GM12878 (cell line): ENCODE results near the gene MIGA2. TPM values are rescaled to one million over a fixed set of nuclear protein-coding genes. Genes with fewer than 3 reads are reported as not detected.

Source experiments
- ATAC-seq: fragments of 200-7000 bp; cut with Tn5 transposase; 3 replicates; pipeline ENCODE4 v1.9.1; 2020; ENCODE audit warnings: mild to moderate bottlenecking, moderate library complexity
- BruUV-seq: library from RNA; stranded (reverse); fragments of 400-500 nt; replicated peaks from 2 replicates; lab custom pipeline; 2021; lab: Mats Ljungman, UMichigan
- CTCF ChIA-PET: fragments of 300-600 bp; sonication (Branson Sonifier 250); formaldehyde crosslinking; extraction: SDS; loops from one replicate; lab custom pipeline; 2021; ENCODE audit warnings: inconsistent platforms; lab: Yijun Ruan, JAX
- POLR2A ChIA-PET: fragments of 350-600 bp; formaldehyde crosslinking; extraction: SDS; loops from one replicate; lab custom pipeline; 2021; ENCODE audit warnings: inconsistent platforms; lab: Charles Lee
- RAD21 ChIA-PET: fragments of 300-600 bp; sonication (Branson Sonifier 250); formaldehyde crosslinking; loops from one replicate; lab custom pipeline; 2023; ENCODE audit warnings: antibody characterized with exemption; ENCODE audit not compliant: unreplicated experiment; lab: Charles Lee
- SMC1A ChIA-PET: fragments of 300-600 bp; sonication (Branson Sonifier 250); formaldehyde crosslinking; loops from one replicate; lab custom pipeline; 2023; ENCODE audit not compliant: unreplicated experiment, uncharacterized antibody; lab: Charles Lee
- DNase-seq: peaks from one replicate; pipeline ENCODE4 v3.0.0-alpha.2; 2011; ENCODE audit warnings: low read depth, low spot score
- FAIRE-seq: peaks from 3 replicates; lab custom pipeline; 2011; peaks lifted over from hg19 to GRCh38; lab: Jason Lieb, UNC
- H2AFZ ChIP-seq: 2 replicates; pipeline ENCODE4 v1.6.0; 2011; ENCODE audit warnings: low read depth, low read length, control low read depth; ENCODE audit not compliant: control insufficient read depth
- H3K27ac ChIP-seq: 2 replicates; pipeline ENCODE4 v1.5.1; 2011; ENCODE audit warnings: control low read depth; ENCODE audit not compliant: control insufficient read depth, insufficient read depth
- H3K27me3 ChIP-seq, 2 experiments: replicated peaks in 1 of 2; 2 replicates each; pipeline versions ENCODE4 v1.6.0 to v1.6.1; 2011; ENCODE audit warnings: low read length in 1 of 2; ENCODE audit not compliant: control insufficient read depth in 2 of 2, insufficient read depth in 2 of 2
- H3K36me3 ChIP-seq, 2 experiments: 2 replicates each; pipeline ENCODE4 v1.5.1; 2011; ENCODE audit warnings: low read length in 1 of 2; ENCODE audit not compliant: control insufficient read depth in 2 of 2, insufficient read depth in 2 of 2
- H3K4me1 ChIP-seq: 2 replicates; pipeline ENCODE4 v1.6.1; 2011; ENCODE audit warnings: mild to moderate bottlenecking, low read length, moderate library complexity, mixed read lengths; ENCODE audit not compliant: control insufficient read depth, insufficient read depth
- H3K4me2 ChIP-seq: 2 replicates; pipeline ENCODE4 v1.6.0; 2011; ENCODE audit warnings: control low read depth; ENCODE audit not compliant: control insufficient read depth, insufficient read depth
- H3K4me3 ChIP-seq: fragments of 200-600 bp; sonication (generic); 2 replicates; pipeline ENCODE4 v1.5.1; 2016
- H3K79me2 ChIP-seq: 2 replicates; pipeline ENCODE4 v1.6.0; 2011; ENCODE audit warnings: low read length; ENCODE audit not compliant: control insufficient read depth, insufficient read depth
- H3K9ac ChIP-seq: 2 replicates; pipeline ENCODE4 v1.8.0; 2011; ENCODE audit warnings: low read length, control low read depth, mixed read lengths; ENCODE audit not compliant: control insufficient read depth, insufficient read depth
- H3K9me3 ChIP-seq: replicated peaks from 3 replicates; pipeline ENCODE4 v1.5.1; 2011; ENCODE audit warnings: mild to moderate bottlenecking, low read length; ENCODE audit not compliant: control insufficient read depth, insufficient read depth
- H4K20me1 ChIP-seq: 2 replicates; pipeline ENCODE4 v1.6.0; 2011; ENCODE audit not compliant: control insufficient read depth, insufficient read depth
- EGR1 ChIP-seq, 2 experiments: IDR thresholded peaks; 1 replicate in 1 of 2; 2 replicates in 1 of 2; pipeline ENCODE4 v1.6.1; 2011 to 2012; ENCODE audit warnings: low read depth in 2 of 2, low read length in 2 of 2, borderline replicate concordance in 1 of 2, mild to moderate bottlenecking in 1 of 2, moderate library complexity in 1 of 2
- POLR2A ChIP-seq: IDR thresholded peaks from 2 replicates; pipeline ENCODE4 v1.6.1; 2011; ENCODE audit warnings: low read depth, mild to moderate bottlenecking, low read length
- SREBF1 ChIP-seq: IDR thresholded peaks from 2 replicates; pipeline ENCODE4 v1.6.1; 2012; ENCODE audit warnings: mild to moderate bottlenecking, low read length
- WGBS: methylation state at CpG from one replicate; pipeline ENCODE4 v1.1.6; 2016; ENCODE audit warnings: low lambda C conversion rate; ENCODE audit not compliant: insufficient replicate concordance, insufficient coverage; ENCODE audit errors: missing lambda C conversion rate; 5-methylcytosine and 5-hydroxymethylcytosine counted together
- in situ Hi-C: fragments of 300-500 bp; cut with MboI; formaldehyde crosslinking; loops from 9 replicates; pipeline ENCODE4 v1.14.3; 2018; ENCODE audit warnings: mixed read lengths
- intact Hi-C: fragments of 100-400 bp; cut with micrococcal nuclease; formaldehyde crosslinking; loops from one replicate; pipeline ENCODE4 v1.14.2; 2022; ENCODE audit not compliant: unreplicated experiment
- polyA plus RNA-seq, 11 experiments: library from polyadenylated mRNA; depleted of rRNA in 4 of 11; unstranded in 6 of 11; stranded (reverse) in 5 of 11; fragments of >200 nt; fragmentation: Nextera tagmentation in 4 of 11; fragmentation: Illumina TruSeq in 1 of 11; extraction: Ambion mirVana in 4 of 11; extraction: Trizol in 1 of 11; gene quantifications; 1 replicate in 1 of 11; 2 replicates in 10 of 11; pipeline versions ENCODE4 v1.2.1 to v1.2.3, GENCODE V29; 2011 to 2016; ENCODE audit warnings: inconsistent platforms in 2 of 11, missing spikeins in 2 of 11, low read depth in 1 of 11
- total RNA-seq, 4 experiments: library from RNA; depleted of rRNA in 3 of 4; stranded (reverse); fragments of >200 nt in 3 of 4; fragmentation: Illumina TruSeq in 1 of 4; extraction: Trizol in 1 of 4; gene quantifications; 2 replicates each; pipeline versions ENCODE4 v1.2.1 to v1.2.3, GENCODE V29; 2013 to 2021
- TF ChIP-seq, protein P1 (sequence below): fragments of 450-650 bp; IDR thresholded peaks from 2 replicates; pipeline ENCODE4 v1.6.1; 2017; ENCODE audit warnings: antibody characterized with exemption, mild to moderate bottlenecking, moderate library complexity
- TF ChIP-seq, protein P2 (sequence below): fragments of 150-350 bp; IDR thresholded peaks from 2 replicates; pipeline ENCODE4 v1.6.1; 2014; ENCODE audit warnings: mild to moderate bottlenecking, low read depth, low read length

The MIGA2 gene
- total and polyA plus RNA-seq, 10 of the 15 experiments (the other 5 are each of a cell fraction or from before 2014, with no cell fraction given), result 0.14 to 31.0 (median 12.7) TPM

- POLR2A ChIA-PET, result interaction anchor here (0.6 to 0.7 kb wide), 2 partner anchors 127 to 1388 kb away, joined by 3 to 4 read pairs; no protein-coding TSS in a partner anchor
- no peak overlapping the region for H2AFZ ChIP-seq
- H3K79me2 ChIP-seq, result no peaks in the 10 kb centered on the region
- H3K9ac ChIP-seq, result no peak overlapping the region
- peaks cover 25 to 36% of the 10 kb centered on the region in 2 experiments for H3K36me3 ChIP-seq
- TF ChIP-seq, protein P1, sequence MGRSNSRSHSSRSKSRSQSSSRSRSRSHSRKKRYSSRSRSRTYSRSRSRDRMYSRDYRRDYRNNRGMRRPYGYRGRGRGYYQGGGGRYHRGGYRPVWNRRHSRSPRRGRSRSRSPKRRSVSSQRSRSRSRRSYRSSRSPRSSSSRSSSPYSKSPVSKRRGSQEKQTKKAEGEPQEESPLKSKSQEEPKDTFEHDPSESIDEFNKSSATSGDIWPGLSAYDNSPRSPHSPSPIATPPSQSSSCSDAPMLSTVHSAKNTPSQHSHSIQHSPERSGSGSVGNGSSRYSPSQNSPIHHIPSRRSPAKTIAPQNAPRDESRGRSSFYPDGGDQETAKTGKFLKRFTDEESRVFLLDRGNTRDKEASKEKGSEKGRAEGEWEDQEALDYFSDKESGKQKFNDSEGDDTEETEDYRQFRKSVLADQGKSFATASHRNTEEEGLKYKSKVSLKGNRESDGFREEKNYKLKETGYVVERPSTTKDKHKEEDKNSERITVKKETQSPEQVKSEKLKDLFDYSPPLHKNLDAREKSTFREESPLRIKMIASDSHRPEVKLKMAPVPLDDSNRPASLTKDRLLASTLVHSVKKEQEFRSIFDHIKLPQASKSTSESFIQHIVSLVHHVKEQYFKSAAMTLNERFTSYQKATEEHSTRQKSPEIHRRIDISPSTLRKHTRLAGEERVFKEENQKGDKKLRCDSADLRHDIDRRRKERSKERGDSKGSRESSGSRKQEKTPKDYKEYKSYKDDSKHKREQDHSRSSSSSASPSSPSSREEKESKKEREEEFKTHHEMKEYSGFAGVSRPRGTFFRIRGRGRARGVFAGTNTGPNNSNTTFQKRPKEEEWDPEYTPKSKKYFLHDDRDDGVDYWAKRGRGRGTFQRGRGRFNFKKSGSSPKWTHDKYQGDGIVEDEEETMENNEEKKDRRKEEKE, result no peak
- TF ChIP-seq SREBF1 (no peak), EGR1 (IDR thresholded peaks at IDR 0.05; ENCODE audit: borderline replicate concordance in 1 of 2, low read depth in 2 of 2, low read length in 2 of 2) (no peak), POLR2A (0 out of 2 replicates have a peak, but pooled peaks have one; percentile 28)
- TF ChIP-seq, protein P2, sequence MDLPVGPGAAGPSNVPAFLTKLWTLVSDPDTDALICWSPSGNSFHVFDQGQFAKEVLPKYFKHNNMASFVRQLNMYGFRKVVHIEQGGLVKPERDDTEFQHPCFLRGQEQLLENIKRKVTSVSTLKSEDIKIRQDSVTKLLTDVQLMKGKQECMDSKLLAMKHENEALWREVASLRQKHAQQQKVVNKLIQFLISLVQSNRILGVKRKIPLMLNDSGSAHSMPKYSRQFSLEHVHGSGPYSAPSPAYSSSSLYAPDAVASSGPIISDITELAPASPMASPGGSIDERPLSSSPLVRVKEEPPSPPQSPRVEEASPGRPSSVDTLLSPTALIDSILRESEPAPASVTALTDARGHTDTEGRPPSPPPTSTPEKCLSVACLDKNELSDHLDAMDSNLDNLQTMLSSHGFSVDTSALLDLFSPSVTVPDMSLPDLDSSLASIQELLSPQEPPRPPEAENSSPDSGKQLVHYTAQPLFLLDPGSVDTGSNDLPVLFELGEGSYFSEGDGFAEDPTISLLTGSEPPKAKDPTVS, result no peak
- TF ChIP-seq, all 136 proteins: peak for 1
- no TSS peak for BruUV-seq
- H3K27me3 ChIP-seq, result no peaks in the 10 kb centered on the region
- no peak for DNase-seq
- ChIA-PET SMC1A (no interaction called here), CTCF (interaction anchor here (0.9 to 2.0 kb wide), 5 partner anchors 11 to 160 kb away, joined by 3 to 5 read pairs (median 3); no protein-coding TSS in a partner anchor), RAD21 (interaction anchor here (0.6 to 1.2 kb wide), 3 partner anchors 8 to 21 kb away, joined by 3 to 6 read pairs (median 3); partner anchors contain the start of gene SH3GLB2)
- WGBS, result 92% methylated on average over 14 of the region's 14 CpGs
- ATAC-seq, result no peak; the same call in 2 of the 3 replicates
- in situ Hi-C loops (no loop called here), intact Hi-C loops (no loop called here)
- no peaks in the 10 kb centered on the region for H3K9me3 ChIP-seq
- no peak overlapping the region for H3K4me3 ChIP-seq
- no peaks in the 10 kb centered on the region for H4K20me1 ChIP-seq
- no peak for FAIRE-seq
- no peak overlapping the region for H3K4me2 ChIP-seq
- H3K4me1 ChIP-seq, result no peaks in the 10 kb centered on the region
- no peak overlapping the region for H3K27ac ChIP-seq
Measured at GRCh38 chr9:129007035-129007765, 29.2 kb upstream of the MIGA2 start.
